Parathyroid adenoma (tissue), 2 donors: ENCODE results near the gene C19orf73.

Source experiments
- H2AFZ ChIP-seq: fragments of 300-600 bp; sonication (generic); one replicate; pipeline ENCODE4 v1.7.0; 2017; ENCODE audit warnings: antibody characterized with exemption, mild to moderate bottlenecking
- H3K27ac ChIP-seq: fragments of 300-600 bp; sonication (generic); one replicate; pipeline ENCODE4 v1.7.0; 2017
- H3K27me3 ChIP-seq: fragments of 300-600 bp; sonication (generic); one replicate; pipeline ENCODE4 v1.7.0; 2017; ENCODE audit warnings: low read length; ENCODE audit not compliant: control insufficient read depth, insufficient read depth
- H3K36me3 ChIP-seq: fragments of 300-600 bp; sonication (generic); one replicate; pipeline ENCODE4 v1.7.0; 2017; ENCODE audit warnings: low read length; ENCODE audit not compliant: control insufficient read depth, insufficient read depth
- H3K4me1 ChIP-seq: fragments of 300-600 bp; sonication (generic); one replicate; pipeline ENCODE4 v1.7.0; 2017; ENCODE audit warnings: control low read depth
- H3K4me2 ChIP-seq: fragments of 300-600 bp; sonication (generic); one replicate; pipeline ENCODE4 v1.7.0; 2017; ENCODE audit warnings: low read length
- H3K4me3 ChIP-seq: fragments of 300-600 bp; sonication (generic); one replicate; pipeline ENCODE4 v1.7.0; 2017; ENCODE audit warnings: low read depth, low read length
- H3K79me2 ChIP-seq: fragments of 300-600 bp; sonication (generic); one replicate; pipeline ENCODE4 v1.7.0; 2017; ENCODE audit warnings: control low read depth
- H3K9ac ChIP-seq: fragments of 300-600 bp; sonication (generic); one replicate; pipeline ENCODE4 v1.7.0; 2017; ENCODE audit warnings: mild to moderate bottlenecking
- H3K9me3 ChIP-seq: fragments of 300-600 bp; sonication (generic); one replicate; pipeline ENCODE4 v1.7.0; 2017; ENCODE audit warnings: low read length; ENCODE audit not compliant: control insufficient read depth
- CTCF ChIP-seq: fragments of 300-600 bp; sonication (generic); IDR thresholded peaks from one replicate; pipeline ENCODE4 v1.7.0; 2017; ENCODE audit warnings: antibody characterized with exemption, mild to moderate bottlenecking
- donor health status: primary hyperparathyroidism.

C19orf73 gene

GRCh38 chr19:49155820-49156346, 36.9 kb upstream of the C19orf73 start:
- H3K36me3 ChIP-seq: no peaks in the 10 kb centered on the region
- TF ChIP-seq CTCF: no peak
- H3K27me3 ChIP-seq: no peaks in the 10 kb centered on the region
- no peak overlapping the region for H2AFZ ChIP-seq
- no peak overlapping the region for H3K4me2 ChIP-seq
- no peak overlapping the region for H3K27ac ChIP-seq
- H3K9me3 ChIP-seq: no peaks in the 10 kb centered on the region
- no peak overlapping the region for H3K4me3 ChIP-seq
- H3K79me2 ChIP-seq: no peaks in the 10 kb centered on the region
- H3K4me1 ChIP-seq: peaks cover 4% of the 10 kb centered on the region
- H3K9ac ChIP-seq: no peak overlapping the region

GRCh38 chr19:49155005-49155819, 36.3 kb upstream of the C19orf73 start, which contains the start of gene HRC:
Gene HRC (minus strand): TSS chr19:49155396. CDS start chr19:49155237, 159 bp downstream.
- Histone ChIP-seq H3K4me2 (no peak within 1 kb of the TSS), H3K4me3 (no peak within 1 kb of the TSS), H3K27me3 (no peaks in the 10 kb centered on the region), H3K36me3 (no peaks in the 10 kb centered on the region), H3K9me3 (no peaks in the 10 kb centered on the region), H3K79me2 (no peaks in the 10 kb centered on the region), H3K9ac (no peak within 1 kb of the TSS), H3K27ac (peak within 1 kb of the TSS; percentile 19), H2AFZ (no peak within 1 kb of the TSS), H3K4me1 (peaks cover 4% of the 10 kb centered on the region)
- no peak for TF ChIP-seq CTCF

- Histone ChIP-seq H2AFZ (no peak overlapping the region), H3K4me1 (peaks cover 4% of the 10 kb centered on the region), H3K79me2 (no peaks in the 10 kb centered on the region), H3K9me3 (no peaks in the 10 kb centered on the region), H3K9ac (no peak overlapping the region), H3K36me3 (no peaks in the 10 kb centered on the region), H3K4me3 (no peak overlapping the region), H3K4me2 (no peak overlapping the region), H3K27me3 (no peaks in the 10 kb centered on the region), H3K27ac (no peak overlapping the region)
- no peak for TF ChIP-seq CTCF
Observed at GRCh38 chr19:49154279-49154678, 35.3 kb upstream of the C19orf73 start.

- TF ChIP-seq CTCF: no peak
- no peak overlapping the region for H3K27ac ChIP-seq
- no peak overlapping the region for H3K4me2 ChIP-seq
- no peaks in the 10 kb centered on the region for H3K36me3 ChIP-seq
- H2AFZ ChIP-seq: no peak overlapping the region
- H3K9me3 ChIP-seq: no peaks in the 10 kb centered on the region
- H3K4me1 ChIP-seq: peaks cover 4% of the 10 kb centered on the region
- H3K27me3 ChIP-seq: no peaks in the 10 kb centered on the region
- no peak overlapping the region for H3K4me3 ChIP-seq
- no peak overlapping the region for H3K9ac ChIP-seq
- H3K79me2 ChIP-seq: no peaks in the 10 kb centered on the region
Observed at GRCh38 chr19:49153167-49153809, 34.3 kb upstream of the C19orf73 start.
